Stimulated activated CD8-positive, alpha-beta memory T cell treated with anti-CD3 and anti-CD28 coated beads, Interleukin-12 subunit alpha, Interleukin-12 subunit beta, amount 100 ng/mL, for 4 hours (primary cell): Measurements from ENCODE around the gene NDUFS5.
"Not testable (repeated sequence)": the region's sequence is repeated elsewhere in the genome, so short reads cannot be mapped to it uniquely, and the experiment has no call there.

Experiments
- DNase-seq: peaks from one replicate; pipeline ENCODE4 v3.0.0-alpha.2; 2020; ENCODE audit warnings: low read depth

The NDUFS5 gene

GRCh38 chr1:39026051-39026865 lies at the start of gene NDUFS5:
Gene NDUFS5 (plus strand): TSS chr1:39026350. CDS start chr1:39028725, 2,375 bp downstream.
- DNase-seq = peak; percentile 66

GRCh38 chr1:38977399-38978244 lies 48.5 kb upstream of the NDUFS5 start:
- DNase-seq = peak; percentile 6

- not testable (repeated sequence) for DNase-seq
These were observed 48.0 kb upstream of the NDUFS5 start for GRCh38 chr1:38978245-38978542.

GRCh38 chr1:38979380-38979779 lies 46.8 kb upstream of the NDUFS5 start:
- not testable (repeated sequence) for DNase-seq

GRCh38 chr1:38989979-38990378 lies 36.2 kb upstream of the NDUFS5 start:
- no peak for DNase-seq

GRCh38 chr1:38990386-38990737 lies 35.8 kb upstream of the NDUFS5 start:
- DNase-seq = no peak

- DNase-seq = peak; percentile 95
These were observed 35.2 kb upstream of the NDUFS5 start, which contains the start of gene AKIRIN1 for GRCh38 chr1:38990738-38991637. Gene AKIRIN1 (plus strand): TSS chr1:38991276. CDS start chr1:38991381, 105 bp downstream.

GRCh38 chr1:38991638-38992411 lies 34.3 kb upstream of the NDUFS5 start:
- DNase-seq = peak; percentile 6

GRCh38 chr1:38992412-38993111 lies 33.6 kb upstream of the NDUFS5 start:
- no peak for DNase-seq

- DNase-seq = no peak
These were observed 32.0 kb upstream of the NDUFS5 start for GRCh38 chr1:38994196-38994595.

GRCh38 chr1:38997034-38997900 lies 28.9 kb upstream of the NDUFS5 start:
- no peak for DNase-seq

GRCh38 chr1:38997901-38998190 lies 28.3 kb upstream of the NDUFS5 start:
- DNase-seq = no peak

GRCh38 chr1:39001516-39002421 lies 24.4 kb upstream of the NDUFS5 start:
- no peak for DNase-seq

GRCh38 chr1:39003281-39003680 lies 22.9 kb upstream of the NDUFS5 start:
- DNase-seq = no peak

- DNase-seq = no peak
These were observed 22.4 kb upstream of the NDUFS5 start for GRCh38 chr1:39003794-39004193.

GRCh38 chr1:39006287-39006686 lies 19.9 kb upstream of the NDUFS5 start:
- DNase-seq = no peak

- no peak for DNase-seq
These were observed 19.2 kb upstream of the NDUFS5 start for GRCh38 chr1:39006726-39007645.

- not testable (repeated sequence) for DNase-seq
These were observed 11.2 kb upstream of the NDUFS5 start for GRCh38 chr1:39014956-39015355.
